ENCODE measurements around the gene MCAT. TPM values are rescaled to one million over a fixed set of nuclear protein-coding genes. Genes with fewer than 3 reads are reported as not detected.
A peak's percentile ranks its signal among the peaks of the same experiment; 100 is the strongest.

MCAT gene
- total and polyA plus RNA-seq, 2 of the 4 experiments (the other 2 are of a cell fraction): 7.3 to 19.7 TPM

- no CpG with 5 or more reads among the region's 6 CpGs for WGBS, 2 experiments (ENCODE audit: extremely low coverage in 2 of 2, insufficient read length in 1 of 2)
- H3K4me3 ChIP-seq (ENCODE audit: insufficient read depth, low read depth, low read length): no peak overlapping the region
- peak overlapping the region; percentile 76 for H2AK9ac ChIP-seq (replicated peaks; ENCODE audit: low read depth, low read length, poor library complexity)
- no peak overlapping the region for H3K27ac ChIP-seq (ENCODE audit: insufficient read depth, low read length)
- intact Hi-C loops (cut with micrococcal nuclease): loop anchor here (1.0 kb wide), 1 partner anchor 310 kb away; no protein-coding TSS in a partner anchor
- TF ChIP-seq CHD1 (IDR thresholded peaks at IDR 0.05; ENCODE audit: low read depth, low read length) (no peak), RCOR1 (IDR thresholded peaks at IDR 0.05; ENCODE audit: insufficient replicate concordance, low read length) (no peak), RAD21 (IDR thresholded peaks at IDR 0.05; ENCODE audit: low read length) (peak; percentile 67), FOS (IDR thresholded peaks at IDR 0.05; ENCODE audit: low read depth, low read length) (no peak), CTCF (conservative IDR thresholded peaks at IDR 0.05; ENCODE audit: low read depth, low read length) (peak; percentile 51), SMC3 (IDR thresholded peaks at IDR 0.05; ENCODE audit: low read depth, low read length) (peak; percentile 40; the same call in 1 of the 2 replicates), NFE2L2 (IDR thresholded peaks at IDR 0.05; ENCODE audit: low read depth, low read length) (no peak), RFX5 (IDR thresholded peaks at IDR 0.05; ENCODE audit: low read depth, low read length) (no peak), BHLHE40 (IDR thresholded peaks at IDR 0.05; ENCODE audit: low read depth, low read length) (no peak), CEBPB (IDR thresholded peaks at IDR 0.05; ENCODE audit: low read depth, low read length) (no peak), MXI1 (IDR thresholded peaks at IDR 0.05; ENCODE audit: borderline replicate concordance, low read depth, low read length) (no peak), MAZ (IDR thresholded peaks at IDR 0.05; ENCODE audit: borderline replicate concordance, low read depth, low read length) (no peak), POLR2A (IDR thresholded peaks at IDR 0.05; ENCODE audit: low read depth, low read length) (no peak), ELK1 (IDR thresholded peaks at IDR 0.05; ENCODE audit: borderline replicate concordance, low read depth, low read length) (no peak)
- TF ChIP-seq, protein P1, sequence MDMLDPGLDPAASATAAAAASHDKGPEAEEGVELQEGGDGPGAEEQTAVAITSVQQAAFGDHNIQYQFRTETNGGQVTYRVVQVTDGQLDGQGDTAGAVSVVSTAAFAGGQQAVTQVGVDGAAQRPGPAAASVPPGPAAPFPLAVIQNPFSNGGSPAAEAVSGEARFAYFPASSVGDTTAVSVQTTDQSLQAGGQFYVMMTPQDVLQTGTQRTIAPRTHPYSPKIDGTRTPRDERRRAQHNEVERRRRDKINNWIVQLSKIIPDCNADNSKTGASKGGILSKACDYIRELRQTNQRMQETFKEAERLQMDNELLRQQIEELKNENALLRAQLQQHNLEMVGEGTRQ (IDR thresholded peaks at IDR 0.05; ENCODE audit: low read depth, low read length): no peak
- H3K36me3 ChIP-seq (ENCODE audit: control insufficient read depth, insufficient read depth, low read length): no peaks in the 10 kb centered on the region
- ATAC-seq (ENCODE audit: low read depth) (0 out of 2 replicates have a peak, but pooled peaks have one; percentile 15), DNase-seq (peak; percentile 80)
- H2AFZ ChIP-seq (replicated peaks; ENCODE audit: low read length, poor library complexity): peak overlapping the region; percentile 75
- H3K27me3 ChIP-seq (ENCODE audit: control insufficient read depth, insufficient read depth, low read length): no peaks in the 10 kb centered on the region
- no peak overlapping the region for H4K5ac ChIP-seq (ENCODE audit: low read depth, low read length)
- no peaks in the 10 kb centered on the region for H4K20me1 ChIP-seq (ENCODE audit: insufficient read depth, low read length)
- peaks cover 0 to 19% of the 10 kb centered on the region in 2 experiments; a peak in 2 of 4 replicates for H3K79me1 ChIP-seq (ENCODE audit: low read depth in 1 of 2, low read length in 2 of 2)
- H2BK120ac ChIP-seq (ENCODE audit: low read depth, low read length): no peak overlapping the region
- in situ Hi-C loops (cut with MboI; ENCODE audit: low sequenced_read_pairs): no loop called here
- H3K4ac ChIP-seq (ENCODE audit: low read depth, low read length): peak overlapping the region; percentile 52; the same call in 1 of the 2 replicates
- ChIA-PET CTCF (interaction anchor here (0.7 kb wide), 1 partner anchor 234 kb away, joined by 4 read pairs; no protein-coding TSS in a partner anchor), POLR2A (ENCODE audit: unreplicated experiment) (no interaction called here)
- H3K4me1 ChIP-seq (ENCODE audit: control insufficient read depth, insufficient read depth, low read length): 0 out of 2 replicates have a peak, but pooled peaks cover 2% of the 10 kb centered on the region
- H2BK5ac ChIP-seq (ENCODE audit: low read depth, low read length, poor library complexity, severe bottlenecking): no peak overlapping the region
- no peak overlapping the region for H2BK15ac ChIP-seq (ENCODE audit: low read depth, low read length)
- no peak overlapping the region for H3K4me2 ChIP-seq (ENCODE audit: low read depth, low read length)
- H4K91ac ChIP-seq (ENCODE audit: insufficient read depth, low read depth, low read length): no peak overlapping the region
- BruUV-seq (replicated peaks): no TSS peak
- dilution Hi-C loops (cut with HindIII; ENCODE audit: low sequenced_read_pairs, unreplicated experiment): no loop called here
- peak overlapping the region in 1 of 2 experiments; percentile 53; a peak in 2 of 4 replicates for H4K8ac ChIP-seq (ENCODE audit: low read depth in 2 of 2, low read length in 2 of 2)
- no peaks in the 10 kb centered on the region for H3K9me3 ChIP-seq (ENCODE audit: control insufficient read depth, insufficient read depth, low read length)
- H3K9me1 ChIP-seq (ENCODE audit: insufficient read depth, low read length): peaks cover 14% of the 10 kb centered on the region
- H3K9ac ChIP-seq (ENCODE audit: low read depth, low read length): no peak overlapping the region
- no peak overlapping the region for H2BK20ac ChIP-seq (ENCODE audit: low read depth, low read length)
- H3K18ac ChIP-seq (ENCODE audit: low read depth, low read length): no peak overlapping the region
- no peak overlapping the region for H3K14ac ChIP-seq (replicated peaks; ENCODE audit: low read depth, low read length)
- no peak overlapping the region for H3K23ac ChIP-seq (ENCODE audit: low read depth, low read length)
- peak overlapping the region; percentile 36; the same call in 1 of the 2 replicates for H2AK5ac ChIP-seq (ENCODE audit: low read depth, low read length)
- no peak overlapping the region for H3K56ac ChIP-seq (ENCODE audit: extremely low read depth, insufficient read depth, low read length)
Observed at GRCh38 chr22:43090130-43090789, 52.9 kb downstream of the MCAT start.

All from IMR-90 (cell line).